NAMALWA (cell line): Measurements from ENCODE around the gene HTR7.
"Not testable (repeated sequence)": the region's sequence is repeated elsewhere in the genome, so short reads cannot be mapped to it uniquely, and the experiment has no call there.

Experiments
- DNase-seq: peaks from one replicate; pipeline ENCODE4 v3.0.0-alpha.2; 2015; ENCODE audit warnings: low spot score

HTR7 gene

GRCh38 chr10:90857635-90858460 is at the start of gene HTR7:
TSS of gene HTR7 (minus strand) at chr10:90858039. CDS start at chr10:90857671, 368 bp downstream.
- DNase-seq = no peak

- no peak for DNase-seq
Observed at GRCh38 chr10:90906596-90906995, 48.8 kb upstream of the HTR7 start.

- no peak for DNase-seq
Observed at GRCh38 chr10:90905925-90906324, 48.1 kb upstream of the HTR7 start.

GRCh38 chr10:90896916-90897315 is 39.1 kb upstream of the HTR7 start:
- DNase-seq = not testable (repeated sequence)

GRCh38 chr10:90893190-90893589 is 35.4 kb upstream of the HTR7 start:
- DNase-seq = no peak

GRCh38 chr10:90890347-90890746 is 32.5 kb upstream of the HTR7 start:
- no peak for DNase-seq

- no peak for DNase-seq
Observed at GRCh38 chr10:90889636-90890035, 31.8 kb upstream of the HTR7 start.

- no peak for DNase-seq
Observed at GRCh38 chr10:90888387-90888786, 30.5 kb upstream of the HTR7 start.

- no peak for DNase-seq
Observed at GRCh38 chr10:90887555-90887954, 29.7 kb upstream of the HTR7 start.

- DNase-seq = no peak
Observed at GRCh38 chr10:90885176-90885575, 27.3 kb upstream of the HTR7 start.

GRCh38 chr10:90884431-90884830 is 26.6 kb upstream of the HTR7 start:
- no peak for DNase-seq

GRCh38 chr10:90880059-90880719 is 22.4 kb upstream of the HTR7 start:
- peak; percentile 74 for DNase-seq

GRCh38 chr10:90879062-90879461 is 21.2 kb upstream of the HTR7 start:
- DNase-seq = no peak

GRCh38 chr10:90872648-90873020 is 14.8 kb upstream of the HTR7 start:
- no peak for DNase-seq

GRCh38 chr10:90871766-90872647 is 14.2 kb upstream of the HTR7 start, which contains the start of gene RPP30:
TSS of gene RPP30 (plus strand) at chr10:90871974. CDS start at chr10:90871987, 13 bp downstream.
- DNase-seq = peak; percentile 90

GRCh38 chr10:90871279-90871765 is 13.5 kb upstream of the HTR7 start:
- DNase-seq = peak; percentile 85

- DNase-seq = no peak
Observed at GRCh38 chr10:90866050-90866598, 8.3 kb upstream of the HTR7 start.

- DNase-seq = peak; percentile 61
Observed at GRCh38 chr10:90865401-90865800, 7.6 kb upstream of the HTR7 start.

- DNase-seq = peak; percentile 55
Observed at GRCh38 chr10:90862908-90863514, 5.2 kb upstream of the HTR7 start.

- no peak for DNase-seq
Observed at GRCh38 chr10:90860790-90861189, 3.0 kb upstream of the HTR7 start.

GRCh38 chr10:90859321-90859751 is 1.5 kb upstream of the HTR7 start:
- DNase-seq = no peak
